WERI-Rb-1 (cell line): ENCODE results near the gene GFI1B.
"Not testable (repeated sequence)": the region's sequence is repeated elsewhere in the genome, so short reads cannot be mapped to it uniquely, and the experiment has no call there.

Source experiments
- DNase-seq: peaks from one replicate; pipeline ENCODE4 v3.0.0-alpha.2; 2020
- H3K27ac ChIP-seq: fragments of 250-450 bp; sonication (Bioruptor Pico); 2 replicates; pipeline ENCODE4 v1.5.1; 2020; ENCODE audit warnings: mild to moderate bottlenecking, moderate library complexity
- H3K27me3 ChIP-seq: fragments of 250-450 bp; sonication (Bioruptor Pico); 2 replicates; pipeline ENCODE4 v1.5.1; 2021; ENCODE audit warnings: mild to moderate bottlenecking, low read depth, moderate library complexity; ENCODE audit not compliant: insufficient read depth, severe bottlenecking
- H3K36me3 ChIP-seq: fragments of 250-450 bp; sonication (Bioruptor Pico); 2 replicates; pipeline ENCODE4 v1.5.1; 2020; ENCODE audit warnings: mild to moderate bottlenecking, moderate library complexity
- H3K4me3 ChIP-seq: 2 replicates; pipeline ENCODE4 v1.5.1; 2011; ENCODE audit warnings: low read depth, mild to moderate bottlenecking, control low read depth, low read length
- H3K9me3 ChIP-seq: fragments of 250-450 bp; sonication (Bioruptor Pico); 2 replicates; pipeline ENCODE4 v1.5.1; 2021; ENCODE audit warnings: mild to moderate bottlenecking, moderate library complexity; ENCODE audit not compliant: severe bottlenecking
- CTCF ChIP-seq: IDR thresholded peaks from 2 replicates; pipeline ENCODE4 v1.5.1; 2011; ENCODE audit warnings: low read depth, mild to moderate bottlenecking, control low read depth, inconsistent platforms, low read length

Gene GFI1B

GRCh38 chr9:132957805-132958204 is 20.7 kb upstream of the GFI1B start:
- peak; percentile 86 for DNase-seq
- H3K27ac ChIP-seq = peak overlapping the region; percentile 28

GRCh38 chr9:132961002-132961401 is 17.5 kb upstream of the GFI1B start:
- TF ChIP-seq CTCF = no peak
- Histone ChIP-seq H3K27ac (no peak overlapping the region), H3K4me3 (no peak overlapping the region), H3K9me3 (peaks cover 5% of the 10 kb centered on the region), H3K27me3 (no peaks in the 10 kb centered on the region), H3K36me3 (no peaks in the 10 kb centered on the region)
- no peak for DNase-seq

More at GRCh38 chr9:132957805-132958204, 20.7 kb upstream of the GFI1B start:
- Histone ChIP-seq H3K36me3 (no peaks in the 10 kb centered on the region), H3K27me3 (no peaks in the 10 kb centered on the region), H3K4me3 (no peak overlapping the region), H3K9me3 (peaks cover 13% of the 10 kb centered on the region)
- TF ChIP-seq CTCF = no peak

GRCh38 chr9:132965478-132965877 is 13.0 kb upstream of the GFI1B start:
- Histone ChIP-seq H3K27me3 (no peaks in the 10 kb centered on the region), H3K27ac (no peak overlapping the region), H3K4me3 (no peak overlapping the region), H3K9me3 (no peaks in the 10 kb centered on the region), H3K36me3 (no peaks in the 10 kb centered on the region)
- no peak for TF ChIP-seq CTCF
- DNase-seq = no peak

- H3K27ac ChIP-seq, H3K27me3 ChIP-seq, H3K4me3 ChIP-seq, DNase-seq, H3K9me3 ChIP-seq, H3K36me3 ChIP-seq: not testable (repeated sequence)
Observed at GRCh38 chr9:132967908-132968307, 10.6 kb upstream of the GFI1B start.

GRCh38 chr9:132969783-132970182 is 8.7 kb upstream of the GFI1B start:
- H3K4me3 ChIP-seq = no peak overlapping the region
- no peak for DNase-seq
- no peaks in the 10 kb centered on the region for H3K9me3 ChIP-seq
- no peaks in the 10 kb centered on the region for H3K27me3 ChIP-seq
- no peak overlapping the region for H3K27ac ChIP-seq
- no peak for TF ChIP-seq CTCF
- no peaks in the 10 kb centered on the region for H3K36me3 ChIP-seq

- H3K9me3 ChIP-seq = no peaks in the 10 kb centered on the region
- no peak for DNase-seq
- H3K36me3 ChIP-seq = no peaks in the 10 kb centered on the region
- TF ChIP-seq CTCF = no peak
- no peaks in the 10 kb centered on the region for H3K27me3 ChIP-seq
- no peak overlapping the region for H3K4me3 ChIP-seq
- no peak overlapping the region for H3K27ac ChIP-seq
Observed at GRCh38 chr9:132970324-132971062, 8.0 kb upstream of the GFI1B start.
